ENCODE results near the gene OLFM1. TPM values are rescaled to one million over a fixed set of nuclear protein-coding genes. Genes with fewer than 3 reads are reported as not detected.

The OLFM1 gene
- total and polyA plus RNA-seq, 2 donors (not counting 1 experiment from before 2014, with no cell fraction given): 0.07 TPM; not detected in 1

- Histone ChIP-seq H3K4me2 (replicated peaks; ENCODE audit: low read depth, low read length, poor library complexity, severe bottlenecking) (no peak overlapping the region), H3K9me3 (ENCODE audit: control extremely low read depth in 1 of 3, control insufficient read depth in 2 of 3, insufficient read depth in 1 of 3, low read length in 2 of 3) (peaks cover 0 to 9% (median 0%) of the 10 kb centered on the region in 3 donors), H2AFZ (ENCODE audit: insufficient read depth, low read depth, low read length, poor library complexity, severe bottlenecking) (no peak overlapping the region), H3K9ac (ENCODE audit: low read length) (no peak overlapping the region), H3K79me2 (ENCODE audit: control insufficient read depth, insufficient read depth, low read length) (no peaks in the 10 kb centered on the region), H3K4me3 (ENCODE audit: control extremely low read depth in 1 of 5, extremely low read depth in 1 of 5, insufficient read depth in 1 of 5, low read depth in 2 of 5, low read length in 4 of 5) (no peak overlapping the region), H3K27ac (ENCODE audit: low read length in 2 of 2) (no peak overlapping the region), H4K20me1 (ENCODE audit: control insufficient read depth, insufficient read depth, low read length, poor library complexity, severe bottlenecking) (no peaks in the 10 kb centered on the region), H3K36me3 (replicated peaks in 1 of 2; ENCODE audit: control extremely low read depth in 1 of 2, control insufficient read depth in 1 of 2, extremely low read depth in 1 of 2, insufficient read depth in 2 of 2, low read length in 1 of 2) (no peaks in the 10 kb centered on the region), H3K27me3 (replicated peaks in 1 of 4; ENCODE audit: control extremely low read depth in 1 of 4, control insufficient read depth in 3 of 4, insufficient read depth in 4 of 4, low read length in 3 of 4) (no peaks in the 10 kb centered on the region), H3K4me1 (ENCODE audit: control insufficient read depth in 2 of 2, insufficient read depth in 2 of 2, low read length in 2 of 2) (no peaks in the 10 kb centered on the region)
- no peak for DNase-seq
- Mint-ChIP-seq H3K27me3 (peaks cover 4% of the 10 kb centered on the region), H3K9me3 (ENCODE audit: insufficient read depth) (peaks cover 3% of the 10 kb centered on the region), H3K4me1 (no peaks in the 10 kb centered on the region), H3K4me3 (no peak overlapping the region), H3K27ac (no peak overlapping the region)
- no peak for ATAC-seq (ENCODE audit: low read depth)
- CTCF ChIA-PET: no interaction called here
- intact Hi-C loops (cut with micrococcal nuclease): no loop called here
- TF ChIP-seq EZH2 (IDR thresholded peaks at IDR 0.05; ENCODE audit: borderline replicate concordance, insufficient read depth, low read depth, low read length, poor library complexity, severe bottlenecking): no peak
- TF ChIP-seq CTCF (IDR thresholded peaks at IDR 0.05): no peak
- 94% methylated on average over 4 of the region's 14 CpGs for WGBS (ENCODE audit: insufficient coverage)
- POLR2A ChIA-PET: no interaction called here
These were observed 79.1 kb downstream of the OLFM1 start for GRCh38 chr9:135166565-135166964.

- Mint-ChIP-seq H3K4me1 (no peaks in the 10 kb centered on the region), H3K9me3 (ENCODE audit: insufficient read depth) (peaks cover 3% of the 10 kb centered on the region), H3K27me3 (peaks cover 4% of the 10 kb centered on the region), H3K27ac (no peak overlapping the region), H3K4me3 (no peak overlapping the region)
- Histone ChIP-seq H3K9me3 (ENCODE audit: control extremely low read depth in 1 of 3, control insufficient read depth in 2 of 3, insufficient read depth in 1 of 3, low read length in 2 of 3) (peaks cover 0 to 9% (median 0%) of the 10 kb centered on the region in 3 donors), H3K79me2 (ENCODE audit: control insufficient read depth, insufficient read depth, low read length) (no peaks in the 10 kb centered on the region), H3K27ac (ENCODE audit: low read length in 2 of 2) (no peak overlapping the region), H3K27me3 (replicated peaks in 1 of 4; ENCODE audit: control extremely low read depth in 1 of 4, control insufficient read depth in 3 of 4, insufficient read depth in 4 of 4, low read length in 3 of 4) (no peaks in the 10 kb centered on the region), H2AFZ (ENCODE audit: insufficient read depth, low read depth, low read length, poor library complexity, severe bottlenecking) (no peak overlapping the region), H3K36me3 (replicated peaks in 1 of 2; ENCODE audit: control extremely low read depth in 1 of 2, control insufficient read depth in 1 of 2, extremely low read depth in 1 of 2, insufficient read depth in 2 of 2, low read length in 1 of 2) (no peaks in the 10 kb centered on the region), H3K4me3 (ENCODE audit: control extremely low read depth in 1 of 5, extremely low read depth in 1 of 5, insufficient read depth in 1 of 5, low read depth in 2 of 5, low read length in 4 of 5) (no peak overlapping the region), H4K20me1 (ENCODE audit: control insufficient read depth, insufficient read depth, low read length, poor library complexity, severe bottlenecking) (no peaks in the 10 kb centered on the region), H3K9ac (ENCODE audit: low read length) (no peak overlapping the region), H3K4me2 (replicated peaks; ENCODE audit: low read depth, low read length, poor library complexity, severe bottlenecking) (no peak overlapping the region), H3K4me1 (ENCODE audit: control insufficient read depth in 2 of 2, insufficient read depth in 2 of 2, low read length in 2 of 2) (no peaks in the 10 kb centered on the region)
- CTCF ChIA-PET: no interaction called here
- POLR2A ChIA-PET: no interaction called here
- WGBS (ENCODE audit: insufficient coverage): 86% methylated on average over 12 of the region's 12 CpGs
- intact Hi-C loops (cut with micrococcal nuclease): no loop called here
- DNase-seq: no peak
- no peak for ATAC-seq (ENCODE audit: low read depth)
- TF ChIP-seq CTCF (IDR thresholded peaks at IDR 0.05) (no peak), EZH2 (IDR thresholded peaks at IDR 0.05; ENCODE audit: borderline replicate concordance, insufficient read depth, low read depth, low read length, poor library complexity, severe bottlenecking) (no peak)
These were observed 79.9 kb downstream of the OLFM1 start for GRCh38 chr9:135167356-135167755.
